ENCODE measurements around the gene PEX5L.

DNA sequence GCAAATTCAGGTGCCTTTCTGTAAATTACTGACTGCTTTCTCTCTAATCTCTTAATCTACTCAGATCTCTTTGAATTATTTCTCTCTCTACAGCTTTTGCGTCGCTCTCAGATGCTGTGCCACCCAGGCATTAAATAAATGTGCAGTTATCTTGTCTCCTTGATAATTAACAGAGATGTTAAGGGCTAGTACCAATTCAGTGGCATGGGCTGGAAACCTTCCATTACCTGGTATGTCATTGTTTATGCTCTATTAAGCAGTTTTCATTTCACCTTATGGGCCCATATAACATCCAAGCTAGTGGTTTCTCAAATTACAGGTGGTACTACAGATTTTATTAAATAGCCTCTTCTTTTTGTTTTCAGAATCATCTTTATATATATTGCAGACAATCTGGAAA is 66.0 kb downstream of the PEX5L start:
- TF ChIP-seq CTBP1 (IDR thresholded peaks at IDR 0.05; ENCODE audit: borderline replicate concordance) (no peak), SUZ12 (IDR thresholded peaks at IDR 0.05) (no peak), SP1 (IDR thresholded peaks at IDR 0.05) (no peak), BHLHE40 (IDR thresholded peaks at IDR 0.05; ENCODE audit: borderline replicate concordance) (no peak), ELF4 (IDR thresholded peaks at IDR 0.05) (no peak), FOXK2 (IDR thresholded peaks at IDR 0.05) (no peak), FOXM1 (IDR thresholded peaks at IDR 0.05; ENCODE audit: borderline replicate concordance) (no peak), FOXA1 (IDR thresholded peaks at IDR 0.05) (no peak)

Data from HEK293T (cell line).